K562 (cell line): Measurements from ENCODE around the gene MCM6. TPM values are rescaled to one million over a fixed set of nuclear protein-coding genes. Genes with fewer than 3 reads are reported as not detected.

ENCODE experiments used
- ATAC-seq: fragments of 200-7000 bp; cut with Tn5 transposase; 3 replicates; pipeline ENCODE4 v1.9.1; 2020; ENCODE audit warnings: moderate library complexity
- BruUV-seq: library from RNA; stranded (reverse); fragments of 400-500 nt; replicated peaks from 2 replicates; lab custom pipeline; 2021; lab: Mats Ljungman, UMichigan
- CTCF ChIA-PET: fragments of 300-600 bp; formaldehyde crosslinking; extraction: SDS; loops from one replicate; lab custom pipeline; 2021; ENCODE audit warnings: low intra/inter-chr PET ratio; lab: Yijun Ruan, JAX
- POLR2A ChIA-PET: fragments of 300-600, 350-650 bp; sonication (Branson Sonifier 250); formaldehyde crosslinking; extraction: SDS; loops from one replicate; lab custom pipeline; 2021; ENCODE audit warnings: antibody characterized with exemption, inconsistent platforms; lab: Yijun Ruan, JAX
- DNase-seq, 4 experiments: peaks; one replicate each; pipeline versions ENCODE4 v3.0.0 to v3.0.0-alpha.2; 2011 to 2018; ENCODE audit warnings: low spot score in 3 of 4, mixed read lengths in 3 of 4; ENCODE audit errors: extremely low read depth in 1 of 4
- FAIRE-seq: peaks from 2 replicates; lab custom pipeline; 2011; peaks lifted over from hg19 to GRCh38; lab: Jason Lieb, UNC
- H2AFZ ChIP-seq: 2 replicates; pipeline ENCODE4 v1.6.0; 2011; ENCODE audit warnings: low read depth, low read length, control low read depth, inconsistent platforms
- H3K27ac ChIP-seq: fragments of 200-600 bp; 3 replicates; pipeline ENCODE4 v1.8.0; 2011; ENCODE audit warnings: low read depth, mild to moderate bottlenecking, control low read depth, inconsistent platforms, low read length, moderate library complexity, mixed read lengths; ENCODE audit errors: extremely low read depth
- H3K27me3 ChIP-seq, 2 experiments: fragments of 300-600 bp in 1 of 2; 2 replicates in 1 of 2; 3 replicates in 1 of 2; pipeline versions ENCODE4 v1.6.0 to v1.8.0; 2011; ENCODE audit warnings: inconsistent platforms in 2 of 2, low read length in 2 of 2, mild to moderate bottlenecking in 1 of 2, mixed read lengths in 1 of 2, moderate library complexity in 1 of 2; ENCODE audit not compliant: control insufficient read depth in 2 of 2, insufficient read depth in 2 of 2
- H3K36me3 ChIP-seq: fragments of 300-600 bp; 3 replicates; pipeline ENCODE4 v1.8.0; 2011; ENCODE audit warnings: mild to moderate bottlenecking, low read length, inconsistent platforms; ENCODE audit not compliant: control insufficient read depth, insufficient read depth
- H3K4me1 ChIP-seq, 2 experiments: fragments of 200-600 bp in 1 of 2; replicated peaks in 1 of 2; 2 replicates in 1 of 2; 3 replicates in 1 of 2; pipeline versions ENCODE4 v1.5.1 to v1.8.0; 2011; ENCODE audit warnings: inconsistent platforms in 2 of 2, low read length in 2 of 2, mild to moderate bottlenecking in 1 of 2, mixed read lengths in 1 of 2, moderate library complexity in 1 of 2; ENCODE audit not compliant: control insufficient read depth in 2 of 2, insufficient read depth in 2 of 2
- H3K4me2 ChIP-seq: 2 replicates; pipeline ENCODE4 v1.6.1; 2011; ENCODE audit warnings: low read length, control low read depth, inconsistent platforms, mixed read lengths; ENCODE audit not compliant: insufficient read depth
- H3K4me3 ChIP-seq: fragments of 200-600 bp; sonication (generic), shearing (Covaris generic); 2 replicates; pipeline ENCODE4 v1.5.1; 2016; ENCODE audit warnings: control low read depth, inconsistent platforms
- H3K79me2 ChIP-seq: fragments of 200-600 bp; 3 replicates; pipeline ENCODE4 v1.8.0; 2011; ENCODE audit warnings: low read length, inconsistent platforms; ENCODE audit not compliant: control insufficient read depth, insufficient read depth
- H3K9ac ChIP-seq, 2 experiments: 2 replicates each; pipeline versions ENCODE4 v1.6.0 to v1.6.1; 2011; ENCODE audit warnings: low read depth in 2 of 2, low read length in 2 of 2, control low read depth in 1 of 2, inconsistent platforms in 1 of 2, mild to moderate bottlenecking in 1 of 2, mixed read lengths in 1 of 2; ENCODE audit not compliant: insufficient read depth in 1 of 2
- H3K9me1 ChIP-seq: one replicate; pipeline ENCODE4 v1.6.0; 2011; ENCODE audit warnings: inconsistent platforms, mild to moderate bottlenecking, low read length, moderate library complexity; ENCODE audit not compliant: control insufficient read depth, insufficient read depth
- H3K9me3 ChIP-seq: replicated peaks from 2 replicates; pipeline ENCODE4 v1.5.1; 2011; ENCODE audit warnings: low read depth, low read length, inconsistent platforms; ENCODE audit not compliant: control insufficient read depth, insufficient read depth
- H4K20me1 ChIP-seq: replicated peaks from 2 replicates; pipeline ENCODE4 v1.6.1; 2011; ENCODE audit warnings: low read length, inconsistent platforms, mixed read lengths; ENCODE audit not compliant: control insufficient read depth, insufficient read depth
- ADNP ChIP-seq: fragments of 200-800 bp; sonication (Bioruptor generic); IDR thresholded peaks from 2 replicates; pipeline ENCODE4 v1.6.1; 2016; ENCODE audit warnings: missing genetic modification characterization, missing compliant biosample characterization
- BACH1 ChIP-seq: fragments of 200-800 bp; sonication (Bioruptor generic); IDR thresholded peaks from 2 replicates; pipeline ENCODE4 v1.6.1; 2016; ENCODE audit warnings: missing genetic modification characterization, missing compliant biosample characterization
- CHD1 ChIP-seq: fragments of 200-600 bp; sonication (generic); IDR thresholded peaks from one replicate; pipeline ENCODE4 v1.6.1; 2012; ENCODE audit warnings: mild to moderate bottlenecking, moderate library complexity, low read length, inconsistent platforms
- CTBP1 ChIP-seq: fragments of 450-650 bp; IDR thresholded peaks from 2 replicates; pipeline ENCODE4 v1.6.1; 2016; ENCODE audit warnings: borderline replicate concordance
- RBM22 ChIP-seq: fragments of 200-400 bp; formaldehyde crosslinking; IDR thresholded peaks from 2 replicates; pipeline ENCODE4 v1.6.1; 2018; ENCODE audit warnings: low read length, low read depth; ENCODE audit not compliant: poor library complexity, severe bottlenecking
- TAF15 ChIP-seq: fragments of 200-400 bp; formaldehyde crosslinking; IDR thresholded peaks from 2 replicates; pipeline ENCODE4 v1.6.1; 2017; ENCODE audit warnings: mild to moderate bottlenecking, low read depth, low read length, moderate library complexity
- TAF9B ChIP-seq: fragments of 450-650 bp; IDR thresholded peaks from 2 replicates; pipeline ENCODE4 v1.6.1; 2018; ENCODE audit warnings: mild to moderate bottlenecking; ENCODE audit not compliant: partially characterized antibody
- ZNF174 ChIP-seq: fragments of 250-450 bp; sonication (Bioruptor Pico); IDR thresholded peaks from 2 replicates; pipeline ENCODE4 v1.4.0; 2020; ENCODE audit warnings: mild to moderate bottlenecking
- ZNF316 ChIP-seq: fragments of 450-650 bp; IDR thresholded peaks from 2 replicates; pipeline ENCODE4 v1.6.1; 2016
- WGBS: fragments of 100-300 bp; shearing (Covaris generic); methylation state at CpG from one replicate; pipeline ENCODE4 v1.1.6; 2016; ENCODE audit warnings: low coverage, mixed read lengths; ENCODE audit not compliant: insufficient coverage; ENCODE audit errors: missing lambda C conversion rate; 5-methylcytosine and 5-hydroxymethylcytosine counted together
- in situ Hi-C: fragments of 300-500 bp; cut with MboI; formaldehyde crosslinking; loops from 4 replicates; pipeline ENCODE4 v1.15.0; 2018; ENCODE audit warnings: inconsistent platforms, mixed read lengths
- intact Hi-C: fragments of 100-400 bp; cut with micrococcal nuclease; formaldehyde crosslinking; loops from 2 replicates; pipeline ENCODE4 v1.14.2; 2022
- polyA plus RNA-seq, 8 experiments: library from polyadenylated mRNA; depleted of rRNA in 4 of 8; stranded (reverse) in 5 of 8; unstranded in 3 of 8; fragments of >200 nt; fragmentation: Nextera tagmentation in 2 of 8; fragmentation: Illumina TruSeq in 1 of 8; extraction: Ambion mirVana in 2 of 8; extraction: Trizol in 1 of 8; gene quantifications; 2 replicates each; pipeline versions ENCODE4 v1.2.1 to v1.2.3, GENCODE V29; 2011 to 2014; ENCODE audit warnings: inconsistent platforms in 1 of 8, missing spikeins in 1 of 8
- total RNA-seq, 7 experiments: library from RNA; depleted of rRNA in 6 of 7; stranded (reverse); fragments of >200 nt in 6 of 7; fragmentation: Illumina TruSeq in 2 of 7; extraction: Trizol in 2 of 7; gene quantifications; 2 replicates each; pipeline versions ENCODE4 v1.2.1 to v1.2.3, GENCODE V29; 2011 to 2021; ENCODE audit warnings: low replicate concordance in 1 of 7

Gene MCM6
- total and polyA plus RNA-seq, 9 of the 15 experiments (the other 6 are each of a cell fraction or from before 2014, with no cell fraction given): 42.6 to 133 (median 82.4) TPM

- Histone ChIP-seq H3K27me3 (peaks cover 39 to 62% of the 10 kb centered on the region in 2 experiments), H3K4me1 (no peaks in the 10 kb centered on the region), H3K4me3 (no peak overlapping the region), H3K9me1 (no peaks in the 10 kb centered on the region), H3K9me3 (no peaks in the 10 kb centered on the region), H3K9ac (no peak overlapping the region), H3K27ac (no peak overlapping the region), H2AFZ (no peak overlapping the region), H4K20me1 (no peaks in the 10 kb centered on the region), H3K36me3 (no peaks in the 10 kb centered on the region), H3K4me2 (no peak overlapping the region), H3K79me2 (no peaks in the 10 kb centered on the region)
- ATAC-seq (no peak), DNase-seq (no peak), FAIRE-seq (no peak)
- TF ChIP-seq CHD1 (no peak), RBM22 (no peak), TAF9B (no peak)
- POLR2A ChIA-PET: no interaction called here
- CTCF ChIA-PET: no interaction called here
- 2% methylated on average over 3 of the region's 3 CpGs for WGBS
- in situ Hi-C loops (no loop called here), intact Hi-C loops (loop anchor here (5.0 kb wide), 1 partner anchor 562 kb away; no protein-coding TSS in a partner anchor)
- BruUV-seq: no TSS peak
Measured at GRCh38 chr2:135815269-135815668, 61.0 kb downstream of the MCM6 start.

DNA sequence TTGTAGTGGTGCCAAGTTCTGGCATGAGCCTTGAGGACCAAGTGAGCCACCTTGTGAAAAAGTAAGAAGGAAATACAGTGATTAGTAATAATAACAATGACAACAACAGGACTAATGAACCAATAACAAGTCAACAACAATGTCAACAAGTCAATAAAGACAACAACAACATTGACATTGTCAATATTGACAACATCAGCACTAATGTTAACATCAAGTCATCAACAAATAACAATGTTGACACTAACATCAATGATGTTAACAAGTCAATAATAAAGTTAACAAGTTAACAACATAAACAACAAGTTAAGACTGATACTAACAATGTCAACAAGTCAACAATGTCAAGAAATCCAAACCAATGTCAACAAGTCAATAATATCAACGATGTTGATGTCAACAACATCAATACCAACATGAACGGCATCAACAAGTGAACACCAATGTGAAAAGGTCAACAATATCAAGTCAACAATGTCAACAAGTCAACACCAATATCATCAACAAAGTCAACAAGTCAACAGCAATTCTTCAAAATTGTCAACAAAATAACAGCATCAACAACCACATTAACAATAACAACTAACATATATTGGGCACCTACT lies 63.2 kb downstream of the MCM6 start:
- BruUV-seq: no TSS peak
- FAIRE-seq (no peak), ATAC-seq (no peak), DNase-seq (no peak)
- Histone ChIP-seq H3K27ac (no peak overlapping the region), H3K9me1 (no peaks in the 10 kb centered on the region), H3K4me3 (no peak overlapping the region), H3K27me3 (peaks cover 35 to 65% of the 10 kb centered on the region in 2 experiments), H4K20me1 (no peaks in the 10 kb centered on the region), H3K79me2 (no peaks in the 10 kb centered on the region), H3K4me2 (no peak overlapping the region), H3K9me3 (no peaks in the 10 kb centered on the region), H3K9ac (no peak overlapping the region), H3K4me1 (no peaks in the 10 kb centered on the region; a peak in 1 of 5 replicates), H3K36me3 (no peaks in the 10 kb centered on the region), H2AFZ (no peak overlapping the region)
- TF ChIP-seq ZNF316: peak; percentile 53
- TF ChIP-seq ZNF174: no peak
- TF ChIP-seq ADNP (tag): no peak
- TF ChIP-seq CTBP1: no peak
- TF ChIP-seq BACH1 (tag): no peak
- no peak for TF ChIP-seq TAF15
- POLR2A ChIA-PET: no interaction called here
- intact Hi-C loops (no loop called here), in situ Hi-C loops (no loop called here)
- WGBS: 0% methylated on average over 2 of the region's 2 CpGs
- CTCF ChIA-PET: no interaction called here
